Gastrocnemius medialis (tissue), 4 donors: ENCODE data around the gene NFE2L3. TPM values are rescaled to one million over a fixed set of nuclear protein-coding genes. Genes with fewer than 3 reads are reported as not detected.
A peak's percentile ranks its signal among the peaks of the same experiment; 100 is the strongest.

Experiments used
- ATAC-seq, 2 donors: fragments of 150-250 bp; one replicate each; pipeline ENCODE4 v1.9.1; 2016
- DNase-seq, 2 donors: peaks; one replicate each; pipeline ENCODE4 v3.0.0-alpha.2; 2019
- H3K27ac ChIP-seq, 4 donors: fragments of 200-600 bp; sonication (generic); 1 replicate in 1 of 4; 2 replicates in 3 of 4; pipeline ENCODE4 v1.5.1; 2016 to 2018; ENCODE audit warnings: mild to moderate bottlenecking in 2 of 4, moderate library complexity in 1 of 4
- H3K27me3 ChIP-seq, 3 donors: fragments of 200-600 bp; sonication (generic) in 2 of 3; 1 replicate in 1 of 3; 2 replicates in 2 of 3; pipeline versions ENCODE4 v1.5.1 to v1.6.0; 2016 to 2019; ENCODE audit warnings: mild to moderate bottlenecking in 1 of 3, moderate library complexity in 1 of 3
- H3K36me3 ChIP-seq, 2 donors: fragments of 200-600 bp; sonication (generic) in 1 of 2; one replicate each; pipeline ENCODE4 v1.5.1; 2017 to 2018
- H3K4me1 ChIP-seq, 2 donors: fragments of 200-600 bp; sonication (generic) in 1 of 2; one replicate each; pipeline ENCODE4 v1.5.1; 2016 to 2017; ENCODE audit warnings: mild to moderate bottlenecking in 2 of 2
- H3K4me3 ChIP-seq, 4 donors: fragments of 200-600 bp; sonication (generic) in 3 of 4; 1 replicate in 1 of 4; 2 replicates in 3 of 4; pipeline ENCODE4 v1.5.1; 2016 to 2019; ENCODE audit warnings: mild to moderate bottlenecking in 2 of 4
- H3K9me3 ChIP-seq, 3 donors: fragments of 200-600 bp; sonication (generic) in 2 of 3; 1 replicate in 1 of 3; 2 replicates in 2 of 3; pipeline ENCODE4 v1.5.1; 2016 to 2019
- POLR2A ChIP-seq, 2 donors: fragments of 450-650 bp; IDR thresholded peaks; one replicate each; pipeline ENCODE4 v1.6.1; 2017; ENCODE audit warnings: antibody characterized with exemption in 2 of 2, mild to moderate bottlenecking in 2 of 2, moderate library complexity in 2 of 2
- in situ Hi-C, 4 donors: fragments of 200-750 bp; cut with MboI; loops; one replicate each; pipeline versions ENCODE4 v1.15.0 to v1.8.0; 2017; ENCODE audit warnings: low sequenced_read_pairs in 4 of 4
- intact Hi-C: fragments of 100-400 bp; cut with DNase I; formaldehyde crosslinking; loops from one replicate; pipeline ENCODE4 v1.15.1; 2023; ENCODE audit warnings: low total_unique reads
- total RNA-seq, 4 donors: library from RNA; depleted of rRNA; stranded (reverse); fragments of >200 nt; gene quantifications; one replicate each; pipeline versions ENCODE4 v1.1.0 to v1.2.3, GENCODE V29; 2016
- TF ChIP-seq, protein P1 (sequence below), 5 experiments: fragments of 450-650 bp in 3 of 5; fragments of 200-600 bp in 2 of 5; sonication (generic) in 2 of 5; IDR thresholded peaks in 4 of 5; conservative IDR thresholded peaks in 1 of 5; 1 replicate in 4 of 5; 2 replicates in 1 of 5; pipeline ENCODE4 v1.5.1; 2016 to 2019; ENCODE audit warnings: antibody characterized with exemption in 5 of 5, mild to moderate bottlenecking in 3 of 5, moderate library complexity in 3 of 5

Gene NFE2L3
- total RNA-seq, 4 donors from 2014 or later, result 1.1 to 6.2 (median 1.7) TPM

GRCh38 chr7:26185131-26185843 is 33.3 kb downstream of the NFE2L3 start:
- peak overlapping the region in 2 of 4 donors; percentile 2 to 61 for H3K27ac ChIP-seq
- H3K36me3 ChIP-seq, result peaks cover 0 to 39% of the 10 kb centered on the region in 2 donors
- peaks cover 38 to 40% of the 10 kb centered on the region in 2 donors for H3K4me1 ChIP-seq
- no peaks in the 10 kb centered on the region for H3K9me3 ChIP-seq
- intact Hi-C loops (no loop called here), in situ Hi-C loops (loop anchor here in 2 of 4 donors (25.0 kb wide), 2 partner anchors 323 to 1002 kb away; partner anchors contain the start of gene HOXA11 (in 2 of the 2))
- no peaks in the 10 kb centered on the region for H3K27me3 ChIP-seq
- H3K4me3 ChIP-seq, result no peak overlapping the region
- no peak for ATAC-seq
- no peak for TF ChIP-seq POLR2A (IDR thresholded peaks at IDR 0.05)
- TF ChIP-seq, protein P1, sequence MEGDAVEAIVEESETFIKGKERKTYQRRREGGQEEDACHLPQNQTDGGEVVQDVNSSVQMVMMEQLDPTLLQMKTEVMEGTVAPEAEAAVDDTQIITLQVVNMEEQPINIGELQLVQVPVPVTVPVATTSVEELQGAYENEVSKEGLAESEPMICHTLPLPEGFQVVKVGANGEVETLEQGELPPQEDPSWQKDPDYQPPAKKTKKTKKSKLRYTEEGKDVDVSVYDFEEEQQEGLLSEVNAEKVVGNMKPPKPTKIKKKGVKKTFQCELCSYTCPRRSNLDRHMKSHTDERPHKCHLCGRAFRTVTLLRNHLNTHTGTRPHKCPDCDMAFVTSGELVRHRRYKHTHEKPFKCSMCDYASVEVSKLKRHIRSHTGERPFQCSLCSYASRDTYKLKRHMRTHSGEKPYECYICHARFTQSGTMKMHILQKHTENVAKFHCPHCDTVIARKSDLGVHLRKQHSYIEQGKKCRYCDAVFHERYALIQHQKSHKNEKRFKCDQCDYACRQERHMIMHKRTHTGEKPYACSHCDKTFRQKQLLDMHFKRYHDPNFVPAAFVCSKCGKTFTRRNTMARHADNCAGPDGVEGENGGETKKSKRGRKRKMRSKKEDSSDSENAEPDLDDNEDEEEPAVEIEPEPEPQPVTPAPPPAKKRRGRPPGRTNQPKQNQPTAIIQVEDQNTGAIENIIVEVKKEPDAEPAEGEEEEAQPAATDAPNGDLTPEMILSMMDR (IDR thresholded peaks at IDR 0.05 in 4 of 5, conservative IDR thresholded peaks at IDR 0.05 in 1 of 5), result no peak
- no peak for DNase-seq

DNA sequence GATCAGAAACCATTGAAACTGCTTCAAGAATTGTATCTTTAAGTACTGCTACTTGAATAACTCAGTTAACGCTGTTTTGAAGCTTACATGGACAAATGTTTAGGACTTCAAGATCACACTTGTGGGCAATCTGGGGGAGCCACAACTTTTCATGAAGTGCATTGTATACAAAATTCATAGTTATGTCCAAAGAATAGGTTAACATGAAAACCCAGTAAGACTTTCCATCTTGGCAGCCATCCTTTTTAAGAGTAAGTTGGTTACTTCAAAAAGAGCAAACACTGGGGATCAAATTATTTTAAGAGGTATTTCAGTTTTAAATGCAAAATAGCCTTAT is 33.8 kb downstream of the NFE2L3 start:
- ATAC-seq, result no peak
- in situ Hi-C loops, result loop anchor here in 2 of 4 donors (25.0 kb wide), 2 partner anchors 324 to 1001 kb away; partner anchors contain the start of gene HOXA11 (in 2 of the 2)
- intact Hi-C loops, result no loop called here
- H3K27ac ChIP-seq, result peak overlapping the region in 1 of 4 donors; percentile 2
- H3K4me1 ChIP-seq, result peaks cover 38 to 41% of the 10 kb centered on the region in 2 donors
- no peaks in the 10 kb centered on the region for H3K9me3 ChIP-seq
- H3K27me3 ChIP-seq, result no peaks in the 10 kb centered on the region
- peaks cover 0 to 45% of the 10 kb centered on the region in 2 donors for H3K36me3 ChIP-seq
- no peak for DNase-seq
- H3K4me3 ChIP-seq, result no peak overlapping the region
- TF ChIP-seq, protein P1 (IDR thresholded peaks at IDR 0.05 in 4 of 5, conservative IDR thresholded peaks at IDR 0.05 in 1 of 5), result no peak
- no peak for TF ChIP-seq POLR2A (IDR thresholded peaks at IDR 0.05)

- Histone ChIP-seq H3K36me3 (peaks cover 0 to 53% of the 10 kb centered on the region in 2 donors), H3K4me3 (no peak overlapping the region), H3K27me3 (no peaks in the 10 kb centered on the region), H3K9me3 (no peaks in the 10 kb centered on the region), H3K4me1 (peaks cover 38 to 43% of the 10 kb centered on the region in 2 donors), H3K27ac (peak overlapping the region in 2 of 4 donors; percentile 19 to 41)
- intact Hi-C loops (no loop called here), in situ Hi-C loops (loop anchor here in 2 of 4 donors (25.0 kb wide), 2 partner anchors 324 to 1001 kb away; partner anchors contain the start of gene HOXA11 (in 2 of the 2))
- no peak for TF ChIP-seq POLR2A (IDR thresholded peaks at IDR 0.05)
- TF ChIP-seq, protein P1 (IDR thresholded peaks at IDR 0.05 in 4 of 5, conservative IDR thresholded peaks at IDR 0.05 in 1 of 5), result no peak
- ATAC-seq (no peak), DNase-seq (no peak)
These were observed 34.6 kb downstream of the NFE2L3 start for GRCh38 chr7:26186364-26187311.

DNA sequence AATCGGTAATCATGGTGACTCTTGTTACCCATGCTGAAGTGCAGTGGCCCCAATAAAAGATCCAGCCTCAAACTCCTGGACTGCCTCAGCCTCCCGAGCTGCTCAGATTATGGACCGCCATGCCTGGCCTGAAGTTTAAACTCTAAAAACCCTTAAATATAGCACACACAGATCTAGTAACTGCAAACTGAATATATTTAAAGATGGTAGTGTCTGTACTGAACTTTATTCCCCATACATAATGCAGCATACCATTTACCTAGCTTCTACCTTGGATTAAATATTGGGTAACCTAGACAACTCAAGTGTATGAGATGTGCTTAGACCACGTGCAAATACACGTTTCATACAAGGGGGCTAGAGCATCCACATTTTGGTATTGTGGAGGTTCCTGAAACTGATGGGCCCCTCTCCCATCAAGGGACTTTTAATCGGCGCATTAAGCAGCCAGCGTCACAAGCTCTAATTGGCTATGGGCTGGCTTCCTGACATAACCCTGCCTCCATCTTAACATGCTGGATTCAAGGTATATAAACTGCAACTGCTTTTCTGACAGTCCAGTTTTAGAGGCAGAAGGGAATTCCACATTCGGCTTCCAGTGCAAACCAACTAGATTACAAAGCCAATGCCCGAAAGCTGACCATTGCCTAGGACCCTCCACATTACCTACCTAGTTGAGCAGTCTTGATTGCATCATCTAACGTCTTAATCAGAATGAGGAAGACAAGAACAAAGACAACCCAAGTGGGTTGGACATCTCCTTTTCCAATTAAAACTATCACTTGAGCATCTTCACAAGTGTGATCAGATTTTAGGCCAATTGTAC is 35.6 kb downstream of the NFE2L3 start:
- Histone ChIP-seq H3K27me3 (no peaks in the 10 kb centered on the region), H3K9me3 (no peaks in the 10 kb centered on the region), H3K36me3 (peaks cover 3 to 62% of the 10 kb centered on the region in 2 donors), H3K27ac (peak overlapping the region in 2 of 4 donors; percentile 19 to 41), H3K4me3 (no peak overlapping the region), H3K4me1 (peaks cover 32 to 49% of the 10 kb centered on the region in 2 donors)
- ATAC-seq (no peak), DNase-seq (no peak)
- TF ChIP-seq, protein P1 (IDR thresholded peaks at IDR 0.05 in 4 of 5, conservative IDR thresholded peaks at IDR 0.05 in 1 of 5), result no peak
- TF ChIP-seq POLR2A (IDR thresholded peaks at IDR 0.05), result no peak
- in situ Hi-C loops, result loop anchor here in 2 of 4 donors (25.0 kb wide), 2 partner anchors 325 to 1000 kb away; partner anchors contain the start of gene HOXA11 (in 2 of the 2)
- intact Hi-C loops, result no loop called here
